GM18508 (cell line): ENCODE results near the gene OCRL.

Source experiments
- ATAC-seq: cut with Tn5 transposase; IDR thresholded peaks from one replicate; pipeline ENCODE4 v1.9.1; 2021; ENCODE audit warnings: moderate number of reproducible peaks; ENCODE audit not compliant: insufficient read depth, unreplicated experiment

OCRL gene

DNA sequence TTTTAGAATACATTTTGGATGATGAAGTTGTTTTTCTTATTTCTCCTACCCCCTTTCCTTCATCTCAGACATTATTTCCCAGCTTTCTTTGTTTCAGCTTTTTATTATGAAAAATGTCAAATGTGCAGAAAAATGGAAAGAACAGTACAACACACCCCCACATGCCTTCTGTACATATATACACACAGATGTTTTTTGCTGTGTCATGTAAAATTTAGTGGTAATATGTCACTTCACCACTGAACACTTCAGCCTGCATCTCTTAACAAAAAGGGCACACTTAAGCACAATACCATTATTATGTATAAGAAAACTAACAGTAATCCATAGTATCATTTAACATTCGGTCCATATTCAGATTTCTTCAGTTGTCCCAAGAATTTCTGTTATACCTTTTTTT, 37.8 kb downstream of the OCRL start:
- no peak for ATAC-seq

DNA sequence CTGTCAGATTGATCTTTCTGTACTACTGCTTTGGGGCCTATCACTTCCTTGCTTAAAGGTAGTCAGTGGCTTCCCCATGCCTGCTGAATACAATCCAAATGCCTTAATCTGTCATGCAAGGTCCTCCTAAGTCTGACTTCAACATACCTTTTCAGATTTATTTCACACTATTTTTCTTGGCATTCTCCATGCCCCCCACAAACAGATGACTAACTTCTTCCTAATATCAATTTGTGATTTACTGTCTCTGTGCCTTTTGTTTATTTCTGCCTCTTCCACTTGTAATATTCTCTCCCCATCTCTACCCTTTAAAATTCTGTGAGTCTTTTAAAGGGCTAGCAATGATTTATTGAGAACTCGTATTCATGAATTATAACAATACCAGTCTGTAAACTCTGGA, 41.8 kb downstream of the OCRL start:
- ATAC-seq, result no peak

GRCh38 chrX:129585167-129585566, 45.1 kb downstream of the OCRL start:
- no peak for ATAC-seq

DNA sequence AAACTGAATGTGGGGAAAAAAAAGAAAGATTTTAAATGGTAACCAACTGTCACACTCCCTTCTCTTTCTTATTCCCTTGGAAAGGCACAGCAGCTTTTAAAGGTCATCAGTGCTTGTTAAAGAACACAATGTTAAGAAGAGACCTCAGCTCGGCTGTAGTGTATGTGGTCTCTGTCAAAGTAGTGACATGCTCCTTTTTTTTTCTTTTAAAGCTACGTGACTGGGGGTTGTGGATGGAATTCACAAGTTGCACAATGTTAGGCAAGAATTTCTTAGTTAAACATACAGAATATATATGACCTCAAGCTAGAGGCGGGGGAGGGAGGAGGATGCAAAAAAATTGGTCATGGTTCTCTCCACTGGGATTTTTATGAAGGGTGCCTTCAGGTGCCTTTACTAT, 45.6 kb downstream of the OCRL start:
- ATAC-seq, result no peak

DNA sequence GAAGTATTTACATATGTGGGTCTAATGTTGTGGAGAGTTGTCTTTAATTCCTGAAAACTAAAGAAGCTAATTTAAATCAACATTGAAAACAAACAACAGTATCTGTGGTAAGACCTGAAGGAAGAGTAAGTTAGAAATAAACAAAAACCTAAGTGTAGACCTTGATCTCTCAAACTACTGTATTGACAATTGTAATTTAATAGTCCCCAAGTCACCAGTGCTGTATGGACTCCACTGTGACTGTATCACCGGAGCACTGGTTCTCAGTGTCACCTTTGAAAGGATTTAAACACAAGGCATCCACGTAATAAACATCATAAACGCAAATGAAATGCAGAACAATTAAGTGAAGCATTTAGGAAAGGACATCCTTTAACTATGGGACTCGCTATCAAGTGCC, 46.4 kb downstream of the OCRL start:
- ATAC-seq, result no peak

DNA sequence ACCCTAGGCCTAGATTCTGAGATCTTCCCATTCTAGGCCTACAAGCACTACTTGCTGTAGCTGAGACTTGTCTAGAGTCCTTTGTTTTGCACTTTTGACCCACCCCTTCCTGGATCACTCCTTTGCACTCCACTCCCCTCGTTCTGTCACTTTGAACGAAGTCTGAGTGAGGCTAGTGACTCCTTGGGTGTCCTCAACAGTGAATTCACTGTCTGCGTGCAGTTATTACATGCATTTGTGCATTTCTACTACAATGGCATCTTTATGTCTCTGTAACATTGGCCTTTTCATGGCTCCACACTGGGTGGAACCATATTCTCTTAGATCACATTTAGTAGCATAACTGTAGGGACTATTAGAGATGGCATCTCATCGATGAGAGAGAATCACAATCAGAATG, 50.5 kb downstream of the OCRL start:
- ATAC-seq, result no peak

GRCh38 chrX:129593137-129593536, 53.1 kb downstream of the OCRL start:
- no peak for ATAC-seq

DNA sequence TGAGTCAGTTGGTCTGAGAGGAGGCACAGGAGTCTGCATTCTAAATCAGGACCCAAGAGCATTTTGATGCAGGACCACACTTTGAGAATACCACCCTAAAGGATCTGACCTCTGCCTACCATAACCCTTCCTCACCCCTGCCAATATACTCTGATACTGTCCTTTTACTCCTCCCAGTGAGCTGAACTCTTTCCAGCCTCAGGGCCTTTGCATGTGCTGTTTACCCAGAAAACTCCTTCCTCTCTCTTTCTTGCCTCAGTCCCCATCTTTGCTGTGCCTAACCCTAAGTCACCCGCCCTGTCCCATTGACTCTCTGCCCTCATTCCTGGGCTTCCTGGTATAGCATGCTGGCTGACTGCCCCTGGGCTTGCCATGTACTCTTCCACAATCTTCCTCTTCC, 54.7 kb downstream of the OCRL start:
- ATAC-seq, result no peak

DNA sequence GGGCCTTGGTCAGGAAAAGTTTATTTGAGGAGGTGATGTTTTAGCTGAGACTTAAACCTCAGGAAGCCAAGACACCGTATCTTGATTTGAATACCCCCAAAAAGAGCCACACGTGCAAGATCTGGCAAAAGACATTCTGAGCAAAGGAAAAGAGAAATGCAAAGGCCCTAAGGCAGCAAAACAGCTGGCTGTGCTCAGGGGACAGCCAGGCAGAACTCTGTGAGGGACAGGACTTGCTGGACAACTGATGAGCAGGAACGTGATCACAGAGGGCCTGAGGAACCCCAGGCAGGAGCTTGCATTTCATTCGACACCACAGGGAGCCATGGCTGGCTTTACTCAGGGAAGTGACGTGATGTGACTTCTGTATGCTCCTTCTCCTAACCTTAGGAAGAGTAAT, 56.0 kb downstream of the OCRL start:
- no peak for ATAC-seq

- ATAC-seq, result no peak
These were observed 57.8 kb downstream of the OCRL start for GRCh38 chrX:129597905-129598304.

DNA sequence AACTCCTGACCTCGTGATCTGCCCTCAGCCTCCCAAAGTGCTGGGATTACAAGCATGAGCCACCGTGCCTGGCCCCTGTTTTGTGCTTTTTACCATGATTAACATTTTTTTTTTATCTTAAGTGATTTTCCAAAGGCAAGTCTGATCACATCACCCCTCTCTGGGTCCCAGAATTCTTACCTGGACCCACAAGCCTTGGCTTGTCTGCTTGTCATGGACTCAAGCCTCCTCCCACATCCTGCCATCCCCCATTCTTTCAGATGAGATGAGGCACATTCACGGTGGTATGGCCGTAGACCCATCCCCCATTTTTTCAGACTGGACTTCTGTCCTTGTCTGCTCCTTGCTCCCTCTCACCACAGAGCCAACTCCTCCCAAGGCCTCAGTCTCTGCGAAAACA, 59.4 kb downstream of the OCRL start:
- ATAC-seq, result no peak

DNA sequence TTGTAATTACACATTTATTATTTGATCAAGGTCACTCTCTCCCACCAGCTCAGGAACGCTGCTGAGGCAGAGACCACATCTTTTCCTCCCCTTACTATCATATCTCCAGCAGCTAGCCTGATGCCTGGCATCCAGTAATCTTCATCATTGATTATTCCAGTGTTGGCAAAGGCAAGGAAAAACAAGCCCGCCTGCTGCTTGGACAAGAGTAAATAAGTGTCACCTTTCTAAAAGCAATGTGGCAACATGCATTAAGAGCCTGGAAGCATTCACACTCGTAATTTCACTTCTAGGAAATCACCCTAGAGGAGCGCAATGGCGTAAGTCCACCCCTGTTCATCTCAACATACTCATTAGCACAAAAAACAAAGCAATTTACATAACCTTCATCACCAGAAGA, 59.9 kb downstream of the OCRL start:
- ATAC-seq, result no peak

DNA sequence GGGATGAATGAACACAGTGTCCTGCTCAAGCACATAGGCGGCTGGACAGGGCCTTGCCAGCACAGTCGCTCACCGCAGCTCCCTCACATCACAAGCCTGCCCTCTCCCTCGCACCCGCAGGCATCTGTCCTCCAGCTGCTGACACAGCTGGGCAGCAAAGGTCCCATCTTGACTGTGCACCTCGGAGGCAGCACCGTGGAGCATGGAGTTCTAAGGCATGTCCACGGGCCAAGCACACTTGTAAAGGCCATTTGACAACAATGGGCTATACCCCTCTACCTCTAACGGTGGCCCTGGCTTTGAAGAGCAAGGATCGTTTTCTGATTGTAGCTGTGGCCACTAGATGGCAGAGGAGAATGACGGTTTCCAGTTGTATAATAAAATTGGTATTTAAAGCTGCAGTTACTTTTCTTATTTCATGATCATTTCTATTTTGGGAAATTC, 60.9 kb downstream of the OCRL start:
- ATAC-seq, result no peak

GRCh38 chrX:129606918-129607317, 66.9 kb downstream of the OCRL start:
- no peak for ATAC-seq

- no peak for ATAC-seq
These were observed 68.4 kb downstream of the OCRL start for GRCh38 chrX:129608496-129608895.

DNA sequence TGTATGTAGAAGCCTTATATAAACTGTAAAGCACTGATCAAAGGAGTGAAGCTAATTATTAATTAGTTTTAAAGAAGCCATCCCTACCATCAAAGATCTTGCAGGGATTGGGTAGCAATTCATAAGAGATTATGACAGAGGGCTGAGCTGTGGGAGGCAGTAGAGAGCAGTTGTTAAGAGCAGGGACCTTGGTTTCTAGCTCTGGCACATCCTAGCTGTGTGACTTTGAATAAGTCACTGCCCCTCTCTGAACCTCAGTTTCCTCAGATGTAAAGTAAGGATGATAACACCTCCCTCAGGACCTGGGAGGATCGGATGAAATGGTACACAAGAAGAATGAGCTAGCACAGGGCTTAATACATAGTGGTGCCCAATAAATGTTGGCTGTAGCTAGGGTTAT, 69.3 kb downstream of the OCRL start:
- ATAC-seq, result no peak

GRCh38 chrX:129612396-129612795, 72.3 kb downstream of the OCRL start:
- no peak for ATAC-seq

- no peak for ATAC-seq
These were observed 73.5 kb downstream of the OCRL start for GRCh38 chrX:129613596-129613995.

- no peak for ATAC-seq
These were observed 74.6 kb downstream of the OCRL start for GRCh38 chrX:129614481-129615255.

GRCh38 chrX:129617420-129617819, 77.4 kb downstream of the OCRL start:
- ATAC-seq, result no peak

GRCh38 chrX:129618997-129619396, 78.9 kb downstream of the OCRL start:
- ATAC-seq, result no peak

DNA sequence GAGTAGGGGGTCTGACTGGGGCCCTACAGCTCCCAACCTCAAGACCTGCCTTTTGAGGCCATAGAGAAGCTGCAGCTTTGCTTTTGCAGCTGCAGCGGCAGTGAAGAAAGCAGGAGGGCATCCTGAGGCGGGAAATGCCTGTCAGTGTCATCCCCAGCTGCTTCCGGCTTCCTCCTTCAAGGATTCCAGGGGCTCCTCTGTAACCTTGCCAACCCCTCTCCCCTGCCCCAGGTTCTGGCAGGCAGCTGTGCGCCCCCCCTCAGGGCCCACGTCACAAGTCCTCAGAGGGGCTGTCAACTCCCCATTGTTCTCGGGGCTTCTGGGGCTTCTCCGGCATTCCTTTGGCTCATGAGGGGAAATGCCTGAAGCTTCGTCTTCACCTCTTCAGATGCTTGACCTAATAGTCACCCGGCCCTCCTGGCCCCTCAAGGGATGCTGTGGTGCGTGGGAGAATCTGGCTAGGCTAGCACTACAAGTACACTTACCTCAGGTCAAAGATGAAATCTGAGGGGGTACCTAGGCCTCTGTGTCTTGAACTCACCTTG, 82.8 kb downstream of the OCRL start:
- no peak for ATAC-seq
